SU-DHL-6 (cell line): ENCODE measurements around the gene FRRS1L.

Experiments
- H2AFZ ChIP-seq: fragments of 200-600 bp; sonication (generic); 2 replicates; pipeline ENCODE4 v1.6.1; 2014; ENCODE audit warnings: low read depth, mild to moderate bottlenecking, moderate library complexity, mixed read lengths, antibody characterized with exemption, low read length; ENCODE audit not compliant: severe bottlenecking
- H3F3A ChIP-seq: fragments of 200-600 bp; shearing (Covaris generic); 2 replicates; pipeline ENCODE4 v1.6.0; 2016; ENCODE audit warnings: antibody characterized with exemption, mild to moderate bottlenecking; ENCODE audit not compliant: insufficient read depth
- H3K27ac ChIP-seq: fragments of 200-600 bp; sonication (generic); 2 replicates; pipeline ENCODE4 v1.5.1; 2016; ENCODE audit warnings: low read depth, mild to moderate bottlenecking, low read length, moderate library complexity, mixed read lengths
- H3K27me3 ChIP-seq: fragments of 200-600 bp; sonication (generic), shearing (Covaris generic); 2 replicates; pipeline ENCODE4 v1.6.0; 2014; ENCODE audit warnings: mild to moderate bottlenecking, low read length
- H3K36me3 ChIP-seq: fragments of 200-600 bp; sonication (generic); 2 replicates; pipeline ENCODE4 v1.6.1; 2014; ENCODE audit warnings: mild to moderate bottlenecking, low read length, mixed read lengths
- H3K4me2 ChIP-seq: fragments of 300-600, 200-600 bp; shearing (Covaris generic), sonication (generic); 2 replicates; pipeline ENCODE4 v1.6.0; 2014; ENCODE audit warnings: low read length, low read depth, mild to moderate bottlenecking; ENCODE audit not compliant: poor library complexity, severe bottlenecking
- H3K4me3 ChIP-seq: fragments of 200-600 bp; sonication (generic); 2 replicates; pipeline ENCODE4 v1.5.1; 2014; ENCODE audit warnings: antibody characterized with exemption, low read length, mild to moderate bottlenecking, mixed read lengths; ENCODE audit not compliant: insufficient read depth, poor library complexity, severe bottlenecking
- H3K79me2 ChIP-seq: fragments of 200-600 bp; sonication (generic); 2 replicates; pipeline ENCODE4 v1.6.1; 2014; ENCODE audit warnings: mild to moderate bottlenecking, low read length, moderate library complexity; ENCODE audit not compliant: insufficient read depth
- H3K9ac ChIP-seq: fragments of 200-600 bp; sonication (generic); 2 replicates; pipeline ENCODE4 v1.7.0; 2014; ENCODE audit warnings: mild to moderate bottlenecking, low read length
- H3K9me2 ChIP-seq: fragments of 200-600 bp; sonication (generic); replicated peaks from 2 replicates; pipeline ENCODE4 v1.6.1; 2014; ENCODE audit warnings: low read length; ENCODE audit not compliant: insufficient read depth
- H3K9me3 ChIP-seq: fragments of 200-600 bp; sonication (generic); 2 replicates; pipeline ENCODE4 v1.6.1; 2014; ENCODE audit warnings: low read length, mixed read lengths; ENCODE audit not compliant: insufficient read depth
- H4K20me1 ChIP-seq: fragments of 200-600 bp; sonication (generic); 2 replicates; pipeline ENCODE4 v1.6.1; 2014; ENCODE audit warnings: low read depth, mild to moderate bottlenecking, antibody characterized with exemption, low read length, moderate library complexity, mixed read lengths
- EZH2phosphoT487 ChIP-seq: fragments of 200-600 bp; sonication (generic), shearing (Covaris generic); conservative IDR thresholded peaks from 2 replicates; pipeline ENCODE4 v1.6.1; 2018; ENCODE audit warnings: mild to moderate bottlenecking, antibody characterized with exemption, low read length, moderate library complexity, mixed read lengths
- TF ChIP-seq, protein P1 (sequence below): fragments of 200-600 bp; sonication (generic); IDR thresholded peaks from one replicate; pipeline ENCODE4 v1.5.1; 2017; ENCODE audit warnings: antibody characterized with exemption, mild to moderate bottlenecking, low read length, moderate library complexity; ENCODE audit not compliant: insufficient read depth, poor library complexity, severe bottlenecking

The FRRS1L gene

DNA sequence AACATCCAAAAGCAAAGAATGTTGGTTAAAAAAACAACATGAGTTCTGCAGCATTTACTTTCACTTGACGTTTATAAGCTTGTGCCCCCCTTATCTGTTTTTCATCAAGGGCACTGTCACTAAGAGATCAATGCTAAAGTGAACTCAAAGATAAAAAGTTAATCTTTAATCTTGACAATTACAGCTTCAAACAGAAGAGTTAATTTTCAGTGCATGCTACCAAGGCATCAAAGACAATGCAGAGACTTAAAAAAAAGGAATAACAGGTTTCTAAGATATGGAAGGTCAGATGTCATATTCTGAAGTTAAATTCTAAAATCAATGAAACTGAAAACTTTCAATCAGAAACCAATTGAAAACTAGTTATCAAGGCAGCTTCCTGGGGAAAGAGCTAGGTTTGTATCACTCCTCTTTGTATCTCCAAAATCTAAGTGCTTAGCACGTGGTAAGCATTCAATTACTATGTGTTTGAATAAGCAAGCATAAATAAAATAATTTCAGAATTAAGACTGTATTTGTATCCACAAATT, 84.9 kb downstream of the FRRS1L start:
- Histone ChIP-seq H4K20me1 (peaks cover 4% of the 10 kb centered on the region; the same call in 1 of the 2 replicates), H3K9me2 (no peaks in the 10 kb centered on the region), H3K79me2 (no peaks in the 10 kb centered on the region), H3K4me2 (no peak overlapping the region), H3K36me3 (peaks cover 86% of the 10 kb centered on the region), H3F3A (0 out of 2 replicates have a peak, but pooled peaks cover 3% of the 10 kb centered on the region), H3K4me3 (no peak overlapping the region), H3K9ac (no peak overlapping the region), H2AFZ (no peak overlapping the region), H3K27ac (no peak overlapping the region), H3K27me3 (no peaks in the 10 kb centered on the region), H3K9me3 (no peaks in the 10 kb centered on the region)
- no peak for TF ChIP-seq EZH2phosphoT487
- TF ChIP-seq, protein P1, sequence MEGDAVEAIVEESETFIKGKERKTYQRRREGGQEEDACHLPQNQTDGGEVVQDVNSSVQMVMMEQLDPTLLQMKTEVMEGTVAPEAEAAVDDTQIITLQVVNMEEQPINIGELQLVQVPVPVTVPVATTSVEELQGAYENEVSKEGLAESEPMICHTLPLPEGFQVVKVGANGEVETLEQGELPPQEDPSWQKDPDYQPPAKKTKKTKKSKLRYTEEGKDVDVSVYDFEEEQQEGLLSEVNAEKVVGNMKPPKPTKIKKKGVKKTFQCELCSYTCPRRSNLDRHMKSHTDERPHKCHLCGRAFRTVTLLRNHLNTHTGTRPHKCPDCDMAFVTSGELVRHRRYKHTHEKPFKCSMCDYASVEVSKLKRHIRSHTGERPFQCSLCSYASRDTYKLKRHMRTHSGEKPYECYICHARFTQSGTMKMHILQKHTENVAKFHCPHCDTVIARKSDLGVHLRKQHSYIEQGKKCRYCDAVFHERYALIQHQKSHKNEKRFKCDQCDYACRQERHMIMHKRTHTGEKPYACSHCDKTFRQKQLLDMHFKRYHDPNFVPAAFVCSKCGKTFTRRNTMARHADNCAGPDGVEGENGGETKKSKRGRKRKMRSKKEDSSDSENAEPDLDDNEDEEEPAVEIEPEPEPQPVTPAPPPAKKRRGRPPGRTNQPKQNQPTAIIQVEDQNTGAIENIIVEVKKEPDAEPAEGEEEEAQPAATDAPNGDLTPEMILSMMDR = no peak
